Hypothalamus (tissue), 51 donors: ENCODE results near the gene GREB1L.
"Not testable (repeated sequence)": the region's sequence is repeated elsewhere in the genome, so short reads cannot be mapped to it uniquely, and the experiment has no call there.

Experiments
- DNase-seq, 51 donors: peaks; one replicate each; lab custom pipeline; 2025; lab: John Stamatoyannopoulos, UW

GREB1L gene

GRCh38 chr18:21262244-21262643 is 20.2 kb downstream of the GREB1L start:
- no peak for DNase-seq

GRCh38 chr18:21262979-21263378 is 20.9 kb downstream of the GREB1L start:
- peak in 26 of 51 donors; percentile 3 to 75 (median 31) for DNase-seq

GRCh38 chr18:21264651-21265050 is 22.6 kb downstream of the GREB1L start:
- no peak for DNase-seq

- DNase-seq: no peak
Observed at GRCh38 chr18:21265971-21266673, 24.1 kb downstream of the GREB1L start.

- DNase-seq: no peak
Observed at GRCh38 chr18:21267400-21267799, 25.4 kb downstream of the GREB1L start.

GRCh38 chr18:21269349-21269748 is 27.3 kb downstream of the GREB1L start:
- no peak for DNase-seq

- no peak for DNase-seq
Observed at GRCh38 chr18:21270453-21270852, 28.4 kb downstream of the GREB1L start.

- DNase-seq: no peak
Observed at GRCh38 chr18:21272016-21272579, 30.1 kb downstream of the GREB1L start.

- DNase-seq: no peak
Observed at GRCh38 chr18:21273568-21273967, 31.5 kb downstream of the GREB1L start.

GRCh38 chr18:21275645-21276044 is 33.6 kb downstream of the GREB1L start:
- DNase-seq: no peak

- DNase-seq: no peak
Observed at GRCh38 chr18:21277578-21277977, 35.5 kb downstream of the GREB1L start.

GRCh38 chr18:21278218-21278617 is 36.2 kb downstream of the GREB1L start:
- DNase-seq: not testable (repeated sequence)

- DNase-seq: no peak
Observed at GRCh38 chr18:21281603-21282002, 39.6 kb downstream of the GREB1L start.

- DNase-seq: no peak
Observed at GRCh38 chr18:21284540-21284939, 42.5 kb downstream of the GREB1L start.

- no peak for DNase-seq
Observed at GRCh38 chr18:21289827-21290226, 47.8 kb downstream of the GREB1L start.

- DNase-seq: no peak
Observed at GRCh38 chr18:21291106-21291505, 49.1 kb downstream of the GREB1L start.

- no peak for DNase-seq
Observed at GRCh38 chr18:21293479-21293878, 51.4 kb downstream of the GREB1L start.

- DNase-seq: no peak
Observed at GRCh38 chr18:21295101-21295500, 53.1 kb downstream of the GREB1L start.

GRCh38 chr18:21296045-21296444 is 54.0 kb downstream of the GREB1L start:
- DNase-seq: no peak

GRCh38 chr18:21298351-21298750 is 56.3 kb downstream of the GREB1L start:
- no peak for DNase-seq

GRCh38 chr18:21300035-21300907 is 58.2 kb downstream of the GREB1L start:
- no peak for DNase-seq

- no peak for DNase-seq
Observed at GRCh38 chr18:21300908-21301200, 58.8 kb downstream of the GREB1L start.
